ENCODE results near the gene OGFOD3.
A peak's percentile ranks its signal among the peaks of the same experiment; 100 is the strongest.
"Not testable (repeated sequence)": the region's sequence is repeated elsewhere in the genome, so short reads cannot be mapped to it uniquely, and the experiment has no call there.

The OGFOD3 gene

DNA sequence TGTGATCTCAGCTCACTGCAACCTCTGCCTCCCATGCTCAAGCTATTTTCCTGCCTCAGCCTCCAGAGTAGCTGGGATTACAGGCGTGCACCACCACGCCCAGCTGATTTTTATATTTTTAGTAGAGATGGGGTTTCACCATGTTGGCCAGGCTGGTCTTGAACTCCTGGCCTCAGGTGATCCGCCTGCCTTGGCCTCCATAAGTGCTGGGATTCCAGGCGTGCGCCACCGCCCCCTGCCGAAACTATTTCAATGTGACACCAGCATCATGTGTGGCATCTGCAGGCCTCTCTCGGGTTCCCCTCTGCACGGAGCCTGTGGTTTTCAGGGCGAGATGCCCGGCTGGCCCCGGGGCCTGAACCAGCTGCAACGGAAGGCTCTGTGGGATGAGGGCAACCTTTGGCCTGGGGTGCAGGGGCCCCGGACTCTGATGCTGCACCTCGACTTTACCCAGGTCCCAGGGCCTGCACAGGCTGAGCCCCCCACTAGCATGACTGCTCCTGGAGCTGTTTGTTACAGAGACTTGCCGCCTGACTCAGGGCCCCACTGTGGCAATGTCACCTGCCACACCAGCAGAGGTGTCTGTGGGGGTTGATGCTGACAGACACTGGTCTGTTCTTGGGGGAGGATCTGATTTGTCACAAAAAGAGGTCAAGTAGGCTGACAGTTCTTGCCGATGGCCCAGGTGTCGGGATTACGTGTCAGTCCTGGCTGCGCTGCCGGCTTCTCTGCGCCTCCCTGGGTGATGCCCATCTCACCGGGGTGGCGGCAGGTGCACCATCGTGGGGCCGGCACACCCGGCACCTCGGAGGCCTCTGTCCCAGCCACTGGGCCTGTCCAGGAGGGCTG lies 68.0 kb downstream of the OGFOD3 start:
- peak; percentile 73 for DNase-seq

DNA sequence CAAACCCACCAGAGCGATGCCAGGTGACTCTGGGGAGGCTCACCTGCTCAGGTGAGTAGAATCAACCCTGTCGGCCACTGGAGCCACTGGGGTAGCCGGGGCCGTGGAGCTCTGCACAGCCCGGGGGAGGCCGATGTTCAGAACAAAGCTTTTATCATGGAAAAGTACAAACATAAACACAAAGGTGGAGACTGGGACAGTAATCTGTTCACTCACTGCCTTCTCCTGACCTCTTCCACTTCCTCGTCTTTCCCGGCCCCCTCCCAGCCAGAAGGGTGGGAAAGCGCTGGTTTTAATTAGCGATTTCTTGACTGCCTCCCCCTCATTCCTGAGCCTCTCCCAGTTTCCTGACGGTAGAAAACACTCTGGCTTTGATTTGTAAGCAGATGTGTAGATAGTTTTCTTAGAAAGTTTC lies 69.1 kb downstream of the OGFOD3 start:
- no peak for DNase-seq

DNA sequence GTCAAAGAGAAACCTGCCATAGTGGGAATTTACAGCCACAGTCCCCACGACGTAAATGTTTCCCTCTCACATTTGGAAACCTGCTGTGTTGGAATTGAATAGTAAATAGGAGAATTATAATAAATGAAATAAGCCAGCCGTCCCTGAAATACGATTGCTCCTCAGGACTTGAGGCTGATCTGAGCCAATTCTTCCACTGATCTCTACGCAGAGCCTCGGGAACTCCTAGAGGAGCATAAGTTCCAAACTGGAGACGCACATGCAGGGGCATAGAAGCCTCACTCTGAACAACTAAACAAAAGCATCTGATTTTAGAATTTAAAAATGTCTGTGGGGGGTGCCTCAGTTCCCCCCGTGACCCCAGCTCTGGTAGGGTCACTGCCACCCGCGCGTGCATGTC lies 69.5 kb downstream of the OGFOD3 start:
- DNase-seq: no peak

DNA sequence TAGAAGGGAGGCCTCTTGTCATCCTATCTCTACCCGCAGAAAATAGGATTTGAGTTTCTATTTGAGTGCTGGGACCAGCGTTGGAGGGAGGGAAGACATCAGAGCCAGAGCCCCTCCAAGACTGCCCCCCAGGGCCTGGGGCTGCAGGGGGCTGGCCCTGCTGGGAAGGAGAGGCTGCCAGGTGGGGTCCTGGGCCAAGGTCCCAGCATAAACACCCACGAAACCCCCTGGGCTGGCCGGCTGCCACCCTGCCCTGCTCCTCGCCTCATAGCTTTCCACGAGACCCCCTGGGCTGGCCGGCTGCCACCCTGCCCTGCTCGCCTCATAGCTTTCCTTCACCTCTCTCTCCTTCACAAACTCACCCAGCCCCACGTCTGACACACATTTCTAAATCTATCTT lies 70.0 kb downstream of the OGFOD3 start:
- DNase-seq: no peak

GRCh38 chr17:82347994-82348393 lies 70.4 kb downstream of the OGFOD3 start:
- not testable (repeated sequence) for DNase-seq

- DNase-seq: no peak
Measured at GRCh38 chr17:82346342-82347300, 71.8 kb downstream of the OGFOD3 start.

- DNase-seq: no peak
Measured at GRCh38 chr17:82345151-82345976, 73.0 kb downstream of the OGFOD3 start.

GRCh38 chr17:82344175-82344907 lies 74.0 kb downstream of the OGFOD3 start:
- DNase-seq: no peak

DNA sequence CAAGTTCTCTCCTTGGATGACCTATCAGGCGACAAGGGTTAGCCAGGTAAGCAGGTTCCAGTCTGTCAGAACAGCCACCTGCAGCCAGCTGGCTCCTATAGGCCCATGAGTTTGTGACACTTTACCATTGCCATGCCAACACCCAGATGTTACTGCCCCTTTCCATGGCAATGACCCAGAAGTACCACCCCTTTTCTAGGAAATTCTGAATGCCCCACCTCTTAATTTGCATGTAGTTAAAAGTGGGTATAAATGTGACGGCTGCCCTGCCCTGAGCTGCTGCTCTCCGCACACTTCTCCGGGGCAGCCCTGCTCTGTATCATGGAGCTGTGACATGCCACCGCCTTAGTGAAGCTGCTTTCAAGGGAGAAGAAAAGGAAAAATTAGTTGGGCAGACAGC lies 74.8 kb downstream of the OGFOD3 start:
- DNase-seq: no peak

DNA sequence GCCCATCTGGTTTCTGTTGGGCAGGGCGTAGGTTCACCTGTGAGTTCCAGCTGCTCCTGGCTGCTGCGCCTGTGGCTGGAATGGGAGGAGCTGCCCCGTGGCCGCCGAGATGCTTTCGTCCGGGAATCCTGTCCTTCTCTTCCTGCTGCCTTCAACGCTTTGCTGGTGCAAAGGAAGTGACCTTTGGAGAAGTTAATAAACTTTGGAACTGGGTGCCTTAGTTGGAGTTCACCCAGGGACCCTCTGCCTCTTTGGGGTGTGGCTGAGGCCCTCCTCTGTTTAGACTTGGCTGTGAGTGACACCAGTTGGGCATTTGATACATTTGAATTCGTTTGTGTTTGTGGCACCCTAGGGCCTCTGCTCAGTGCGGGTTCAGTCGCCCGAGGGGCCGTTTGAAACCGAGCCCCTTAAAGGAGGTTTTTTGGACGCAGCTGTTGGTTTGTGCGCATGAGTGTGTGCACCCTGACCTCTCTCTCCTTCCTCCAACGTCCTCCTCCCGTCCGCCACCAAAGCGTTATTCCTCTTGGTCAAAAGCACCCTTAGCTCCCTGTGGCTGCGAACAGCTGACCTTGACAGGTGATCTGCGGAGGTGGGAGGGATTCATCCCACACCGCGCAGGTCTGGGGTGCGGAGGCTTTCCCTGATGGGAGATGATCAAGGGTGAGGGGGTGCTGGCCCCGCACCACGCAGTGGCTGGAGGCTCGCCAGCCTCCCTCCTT lies 75.9 kb downstream of the OGFOD3 start:
- DNase-seq: no peak

- DNase-seq: no peak
Measured at GRCh38 chr17:82339634-82340580, 78.5 kb downstream of the OGFOD3 start.
